Activated T-cell treated with anti-CD3 and anti-CD28 coated beads, Interleukin-2, amount 50 U/mL, for 24 hours (primary cell): ENCODE results near the gene KDELR3.
"Not testable (repeated sequence)": the region's sequence is repeated elsewhere in the genome, so short reads cannot be mapped to it uniquely, and the experiment has no call there.

Source experiments
- DNase-seq: peaks from one replicate; pipeline ENCODE4 v3.0.0-alpha.2; 2020
- H3K27ac Mint-ChIP-seq: 2 replicates; pipeline ENCODE4 v1.8.0; 2020; ENCODE audit warnings: mild to moderate bottlenecking, mixed read lengths
- H3K27me3 Mint-ChIP-seq: 2 replicates; pipeline ENCODE4 v1.8.0; 2020; ENCODE audit warnings: mixed read lengths
- H3K36me3 Mint-ChIP-seq: 2 replicates; pipeline ENCODE4 v1.8.0; 2020; ENCODE audit warnings: low read depth, mixed read lengths
- H3K4me1 Mint-ChIP-seq: 2 replicates; pipeline ENCODE4 v1.8.0; 2020; ENCODE audit warnings: low read depth, mixed read lengths
- H3K4me3 Mint-ChIP-seq: 2 replicates; pipeline ENCODE4 v1.8.0; 2020; ENCODE audit warnings: mild to moderate bottlenecking, moderate library complexity, mixed read lengths
- H3K9me3 Mint-ChIP-seq: 2 replicates; pipeline ENCODE4 v1.8.0; 2020; ENCODE audit warnings: mixed read lengths

Gene KDELR3

DNA sequence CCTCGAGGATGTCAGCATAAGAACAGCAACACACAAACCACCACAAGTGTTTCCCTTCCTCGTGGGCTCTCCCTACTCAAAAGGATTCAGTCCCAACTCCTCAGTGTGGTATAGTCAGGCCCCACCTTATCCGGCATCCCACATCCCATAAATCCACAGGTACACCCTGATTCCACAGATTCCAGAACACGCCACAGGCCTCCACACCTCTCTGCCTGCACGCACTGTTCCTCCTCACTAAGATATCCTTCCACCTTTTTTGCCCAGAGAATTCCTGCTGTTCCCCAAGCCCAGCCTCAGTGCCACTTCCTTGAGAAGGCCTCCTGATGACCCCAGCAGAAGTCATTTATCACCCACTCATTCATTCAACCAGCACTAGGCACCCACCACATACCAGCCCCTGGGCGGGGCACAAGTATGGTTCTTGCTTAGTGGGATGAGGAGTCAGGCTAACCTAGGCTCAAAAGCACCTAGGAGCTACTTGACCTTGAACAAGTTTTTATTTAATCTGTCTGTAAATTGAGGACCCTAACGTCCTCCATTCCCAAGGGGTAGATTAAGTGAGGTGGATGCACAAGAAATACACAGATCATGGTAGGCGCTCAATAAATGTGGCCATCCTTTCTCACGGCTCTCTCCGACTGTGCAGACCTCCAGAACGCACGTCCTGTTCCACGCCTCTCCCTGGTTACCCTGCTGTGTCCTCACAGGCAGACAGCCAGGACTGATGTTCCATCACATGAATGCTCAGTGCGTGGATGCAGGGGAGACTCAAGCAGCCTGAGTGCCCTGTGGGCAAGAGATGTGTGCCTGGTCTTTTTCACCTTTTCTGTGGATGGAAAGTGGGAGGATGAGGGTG lies 10.8 kb upstream of the KDELR3 start:
- no peak overlapping the region for H3K27ac Mint-ChIP-seq
- H3K4me3 Mint-ChIP-seq, result peak overlapping the region; percentile 63
- no peaks in the 10 kb centered on the region for H3K36me3 Mint-ChIP-seq
- no peak for DNase-seq
- H3K4me1 Mint-ChIP-seq, result peaks cover 16% of the 10 kb centered on the region
- peaks cover 82% of the 10 kb centered on the region for H3K27me3 Mint-ChIP-seq
- H3K9me3 Mint-ChIP-seq, result no peaks in the 10 kb centered on the region

DNA sequence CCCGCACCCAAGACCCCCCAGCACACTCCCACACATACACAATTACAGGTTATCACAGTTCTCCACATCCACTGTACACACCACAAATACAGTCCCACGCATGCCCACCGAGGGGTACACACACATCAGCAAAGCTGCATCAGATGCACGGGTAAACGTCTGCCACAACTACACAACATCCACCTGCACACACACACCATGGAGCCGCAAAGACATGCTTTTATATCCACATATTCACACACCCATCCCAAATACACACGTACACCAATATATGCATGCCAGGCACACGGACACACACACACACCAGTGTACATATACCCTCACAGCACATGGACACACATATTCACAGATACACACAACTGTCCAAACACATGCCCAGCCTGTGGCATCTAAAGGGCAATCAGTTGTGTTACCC lies 7.5 kb upstream of the KDELR3 start:
- peaks cover 13% of the 10 kb centered on the region for H3K4me1 Mint-ChIP-seq
- H3K4me3 Mint-ChIP-seq, result no peak overlapping the region
- DNase-seq, result no peak
- H3K27me3 Mint-ChIP-seq, result peaks cover 86% of the 10 kb centered on the region
- no peaks in the 10 kb centered on the region for H3K9me3 Mint-ChIP-seq
- H3K27ac Mint-ChIP-seq, result no peak overlapping the region
- no peaks in the 10 kb centered on the region for H3K36me3 Mint-ChIP-seq

DNA sequence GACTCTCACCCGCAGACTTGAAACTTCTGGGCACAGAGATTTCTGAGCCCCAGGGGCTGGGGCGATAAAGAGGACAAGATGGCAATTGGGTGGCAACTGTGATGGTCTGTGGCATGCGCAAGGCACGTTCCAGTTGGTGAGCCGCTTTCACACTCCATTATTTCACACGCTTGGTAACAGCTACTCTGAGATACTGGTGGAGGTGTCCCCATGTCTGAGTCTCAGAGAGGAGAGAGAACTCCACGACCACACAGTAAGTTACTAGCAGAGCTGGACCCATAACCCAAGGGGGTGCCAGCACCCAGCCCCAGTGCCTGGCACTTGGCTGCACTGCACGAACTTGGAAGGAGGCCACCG lies 6.9 kb upstream of the KDELR3 start:
- peaks cover 91% of the 10 kb centered on the region for H3K27me3 Mint-ChIP-seq
- H3K4me1 Mint-ChIP-seq, result peaks cover 13% of the 10 kb centered on the region
- no peaks in the 10 kb centered on the region for H3K36me3 Mint-ChIP-seq
- H3K4me3 Mint-ChIP-seq, result no peak overlapping the region
- H3K27ac Mint-ChIP-seq, result no peak overlapping the region
- DNase-seq, result no peak
- no peaks in the 10 kb centered on the region for H3K9me3 Mint-ChIP-seq

DNA sequence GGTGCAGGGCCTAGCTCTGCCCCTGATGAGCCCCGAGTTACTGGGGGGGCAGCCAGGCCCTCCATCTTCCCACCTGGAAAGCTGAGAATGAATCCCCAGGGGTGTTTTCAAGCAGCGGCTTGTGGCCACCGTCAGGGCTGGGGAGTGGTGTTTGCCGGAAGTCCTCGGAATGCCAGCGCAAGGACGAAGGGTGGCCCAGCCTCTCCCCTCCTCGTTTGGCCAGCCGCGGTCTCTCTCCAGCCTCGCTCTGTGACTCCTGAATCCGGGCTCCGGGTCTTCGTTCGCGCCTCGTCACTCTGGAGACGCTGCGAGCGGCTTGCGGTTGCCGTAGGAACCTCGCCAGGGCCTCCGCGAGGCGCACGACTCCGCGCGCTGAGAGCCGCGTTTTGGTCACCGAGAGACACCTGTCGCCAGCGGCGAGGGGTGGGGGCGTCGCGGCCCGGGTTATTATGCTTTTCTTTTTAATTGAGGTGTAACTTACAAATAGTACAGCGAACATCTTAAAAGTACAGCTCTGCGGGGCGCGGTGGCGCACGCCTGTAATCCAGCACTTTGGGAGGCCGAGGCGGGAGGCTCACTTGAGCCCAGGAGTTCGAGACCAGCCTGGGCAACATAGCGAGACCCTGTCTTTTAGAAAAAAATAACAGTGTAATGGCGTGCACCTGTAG lies 6.3 kb upstream of the KDELR3 start:
- no peak overlapping the region for H3K27ac Mint-ChIP-seq
- peak; percentile 68 for DNase-seq
- no peaks in the 10 kb centered on the region for H3K36me3 Mint-ChIP-seq
- H3K4me1 Mint-ChIP-seq, result peaks cover 9% of the 10 kb centered on the region
- H3K27me3 Mint-ChIP-seq, result peaks cover 91% of the 10 kb centered on the region
- no peaks in the 10 kb centered on the region for H3K9me3 Mint-ChIP-seq
- peak overlapping the region; percentile 20 for H3K4me3 Mint-ChIP-seq

DNA sequence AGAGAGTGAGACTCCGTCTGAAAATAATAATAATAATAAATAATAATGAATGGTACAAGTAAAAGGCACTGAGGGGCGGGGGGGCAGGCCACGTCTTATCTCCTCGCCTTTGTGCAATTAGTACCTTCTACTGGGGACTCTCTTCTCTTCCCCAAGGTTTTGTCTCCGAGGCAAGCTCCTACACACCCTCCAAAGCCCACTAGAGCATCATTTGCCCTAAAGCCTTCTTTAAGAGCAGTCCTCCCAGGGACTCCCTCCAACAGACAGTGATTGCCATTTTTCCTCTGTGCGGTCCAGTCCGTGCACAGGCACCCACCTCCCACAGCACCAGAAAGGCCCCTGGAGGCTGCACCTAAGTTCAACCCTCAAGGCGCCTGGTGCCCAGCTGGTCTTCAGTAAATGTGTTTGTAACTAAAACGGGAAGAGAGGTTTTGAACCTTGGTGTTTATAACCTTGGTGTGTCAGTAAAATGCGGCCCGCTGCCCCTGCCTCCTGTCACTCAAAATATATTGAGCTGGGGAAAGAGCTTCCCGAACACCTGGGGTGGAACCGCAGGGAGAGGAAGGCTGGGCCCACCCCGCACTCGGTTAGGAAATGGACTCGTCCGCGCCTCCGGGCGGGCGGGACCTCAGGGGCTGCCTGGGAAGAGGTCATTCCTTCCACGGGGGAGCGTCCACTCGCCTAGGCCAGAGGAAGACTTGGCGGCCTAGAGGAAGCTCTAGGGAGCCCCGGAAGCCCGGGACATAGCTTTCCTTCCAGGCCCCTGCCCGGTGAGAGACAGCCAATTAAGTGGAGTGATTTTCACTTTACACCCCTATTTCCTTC lies 4.7 kb upstream of the KDELR3 start:
- H3K4me3 Mint-ChIP-seq, result no peak overlapping the region
- peaks cover 16% of the 10 kb centered on the region for H3K4me1 Mint-ChIP-seq
- no peaks in the 10 kb centered on the region for H3K9me3 Mint-ChIP-seq
- peaks cover 86% of the 10 kb centered on the region for H3K27me3 Mint-ChIP-seq
- no peak for DNase-seq
- H3K27ac Mint-ChIP-seq, result no peak overlapping the region
- H3K36me3 Mint-ChIP-seq, result no peaks in the 10 kb centered on the region

DNA sequence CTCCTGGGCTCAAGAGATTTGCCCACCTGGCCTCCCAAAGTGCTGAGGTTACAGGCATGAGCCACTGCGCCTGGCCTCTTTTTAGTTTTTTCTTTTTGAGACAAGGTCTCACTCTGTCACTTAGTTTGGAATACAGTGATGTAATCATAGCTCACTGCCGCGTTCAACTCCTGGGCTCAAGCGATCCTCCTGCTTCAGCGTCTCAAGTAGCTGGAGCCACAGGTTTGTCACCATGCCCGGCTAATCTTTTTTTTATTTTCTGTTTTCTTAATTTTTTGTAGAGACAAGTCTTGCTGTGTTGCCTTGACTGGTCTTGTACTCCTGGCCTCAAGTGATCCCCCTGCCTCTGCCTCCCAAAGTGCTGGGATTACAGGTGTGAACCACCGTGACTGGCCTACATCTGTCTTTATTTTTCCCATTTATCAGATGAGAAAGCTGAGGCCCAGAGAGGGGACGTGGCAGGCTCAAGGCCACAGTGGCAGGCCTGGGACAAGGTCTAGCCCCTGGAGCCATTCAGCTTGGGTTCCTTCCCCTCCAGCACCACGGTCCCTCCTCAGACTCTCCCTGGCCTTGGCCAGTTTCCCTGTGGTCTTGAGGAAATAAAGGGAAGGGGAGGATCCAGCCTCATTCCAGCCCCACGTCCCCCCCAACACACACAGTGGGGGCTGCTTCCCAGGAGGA lies 2.8 kb upstream of the KDELR3 start:
- H3K9me3 Mint-ChIP-seq, result no peaks in the 10 kb centered on the region
- H3K4me1 Mint-ChIP-seq, result peaks cover 18% of the 10 kb centered on the region
- peaks cover 77% of the 10 kb centered on the region for H3K27me3 Mint-ChIP-seq
- no peak for DNase-seq
- no peak overlapping the region for H3K27ac Mint-ChIP-seq
- no peak overlapping the region for H3K4me3 Mint-ChIP-seq
- no peaks in the 10 kb centered on the region for H3K36me3 Mint-ChIP-seq

DNA sequence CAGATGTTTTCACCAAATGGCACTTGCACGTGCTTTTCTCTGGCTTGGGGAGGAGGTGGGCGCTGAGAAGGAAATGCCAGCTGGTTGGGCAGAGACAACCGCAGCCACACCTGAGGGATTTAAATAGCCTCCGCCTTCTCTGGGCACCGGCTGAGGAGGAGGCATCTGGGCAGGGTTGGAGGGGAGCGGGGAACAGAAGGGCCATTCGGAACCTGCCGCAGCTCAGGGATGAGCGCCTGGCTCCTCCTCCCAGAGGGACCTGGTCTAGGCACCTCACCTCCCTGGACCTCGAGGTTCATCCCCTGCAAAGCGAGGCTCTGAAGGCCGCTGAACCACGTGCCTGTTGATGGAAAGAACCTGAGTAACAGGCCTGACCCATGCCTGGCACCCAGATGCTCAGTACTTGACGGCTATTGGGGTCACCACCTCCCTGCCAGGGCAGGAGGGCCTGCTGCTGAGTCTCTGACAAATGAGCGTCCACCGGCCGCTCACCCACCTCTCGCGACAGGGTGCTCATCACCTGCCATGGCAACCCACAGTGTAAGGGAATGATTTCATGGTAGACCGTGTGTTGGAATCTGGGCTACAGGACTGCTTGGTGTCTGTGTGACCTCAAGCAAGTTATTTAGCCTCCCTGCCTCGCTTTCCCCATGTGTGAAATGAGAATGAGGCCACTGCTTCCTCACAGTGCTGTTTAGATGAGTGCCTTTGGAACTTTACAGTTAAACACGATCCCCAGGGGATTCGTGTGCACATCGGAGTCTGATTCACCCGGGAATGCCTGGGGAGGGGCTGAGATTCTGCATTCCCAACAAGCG lies 2.0 kb upstream of the KDELR3 start:
- Mint-ChIP-seq H3K27me3 (peaks cover 69% of the 10 kb centered on the region), H3K27ac (no peak overlapping the region), H3K4me3 (no peak overlapping the region), H3K36me3 (no peaks in the 10 kb centered on the region), H3K9me3 (no peaks in the 10 kb centered on the region), H3K4me1 (peaks cover 18% of the 10 kb centered on the region)
- DNase-seq, result no peak

DNA sequence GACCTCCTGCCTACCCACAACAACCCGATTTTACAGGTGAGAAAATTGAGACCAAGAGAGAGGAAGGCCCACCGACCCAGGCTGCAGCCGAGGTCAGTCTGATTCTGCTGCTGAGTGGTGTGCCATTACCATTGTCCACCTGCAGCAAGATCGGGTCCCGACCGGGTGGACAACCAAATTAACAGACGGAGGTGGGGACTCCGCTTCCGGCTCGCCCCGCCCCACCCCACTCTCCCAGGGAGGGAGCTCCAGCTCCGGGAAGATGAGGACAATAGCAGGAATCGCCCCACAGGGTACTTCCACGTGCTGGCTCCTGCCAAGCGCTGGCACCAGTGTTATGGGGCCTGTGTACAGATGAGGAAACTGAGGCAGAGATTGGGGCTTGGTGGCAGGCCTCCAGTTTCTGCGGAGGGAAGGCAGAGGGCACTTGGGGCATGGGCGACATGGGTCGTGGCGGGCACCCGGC lies 425 bp upstream of the KDELR3 start:
- H3K27ac Mint-ChIP-seq, result peak overlapping the region; percentile 22
- peaks cover 10% of the 10 kb centered on the region for H3K4me1 Mint-ChIP-seq
- H3K9me3 Mint-ChIP-seq, result no peaks in the 10 kb centered on the region
- no peaks in the 10 kb centered on the region for H3K36me3 Mint-ChIP-seq
- H3K4me3 Mint-ChIP-seq, result peak overlapping the region; percentile 60
- DNase-seq, result no peak
- peaks cover 53% of the 10 kb centered on the region for H3K27me3 Mint-ChIP-seq

DNA sequence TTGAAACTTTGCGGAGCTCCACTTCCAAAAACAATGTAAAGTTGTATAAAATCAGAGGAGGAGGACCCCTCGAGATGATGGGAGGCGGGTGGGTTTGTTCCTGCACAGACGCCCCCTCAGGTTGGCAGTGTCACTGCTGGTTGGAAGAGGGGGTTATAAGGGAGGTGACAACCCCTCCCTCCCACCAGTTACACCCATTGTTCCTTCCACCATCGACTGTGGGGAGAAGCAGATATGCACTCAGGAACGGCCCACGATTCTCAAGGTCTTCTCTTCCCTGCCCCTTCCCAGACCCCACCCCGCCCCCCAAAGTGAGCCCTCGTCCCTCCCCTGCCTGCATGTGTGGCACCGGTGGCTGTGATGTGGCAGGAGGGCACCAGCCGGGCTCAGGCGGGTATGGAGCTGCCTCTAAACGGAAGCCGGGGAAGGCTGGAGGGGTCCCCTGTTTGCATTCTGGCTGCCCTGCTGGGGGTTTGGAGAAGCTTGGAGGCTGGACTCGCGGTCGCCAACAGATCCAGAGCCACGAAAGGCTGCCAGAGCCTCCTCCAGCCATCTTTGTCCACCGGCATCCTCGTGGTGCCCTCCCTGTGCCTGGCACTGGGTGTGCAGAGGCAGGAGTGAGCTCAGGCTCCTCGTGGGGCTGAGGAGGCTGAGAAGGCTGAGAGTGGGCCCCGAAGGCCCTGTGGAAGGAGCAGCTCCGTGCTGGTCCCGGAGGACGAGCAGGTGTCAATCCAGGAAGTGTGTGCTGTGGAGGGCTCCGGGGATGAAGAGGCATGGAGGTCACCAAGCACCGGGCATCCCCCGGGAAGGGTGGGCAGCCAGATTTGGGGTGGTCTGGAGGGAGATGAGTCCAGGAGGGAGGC lies 778 bp downstream of the KDELR3 start:
- Mint-ChIP-seq H3K27me3 (peaks cover 43% of the 10 kb centered on the region), H3K4me1 (peaks cover 10% of the 10 kb centered on the region), H3K36me3 (no peaks in the 10 kb centered on the region), H3K4me3 (no peak overlapping the region), H3K9me3 (no peaks in the 10 kb centered on the region), H3K27ac (no peak overlapping the region)
- no peak for DNase-seq

DNA sequence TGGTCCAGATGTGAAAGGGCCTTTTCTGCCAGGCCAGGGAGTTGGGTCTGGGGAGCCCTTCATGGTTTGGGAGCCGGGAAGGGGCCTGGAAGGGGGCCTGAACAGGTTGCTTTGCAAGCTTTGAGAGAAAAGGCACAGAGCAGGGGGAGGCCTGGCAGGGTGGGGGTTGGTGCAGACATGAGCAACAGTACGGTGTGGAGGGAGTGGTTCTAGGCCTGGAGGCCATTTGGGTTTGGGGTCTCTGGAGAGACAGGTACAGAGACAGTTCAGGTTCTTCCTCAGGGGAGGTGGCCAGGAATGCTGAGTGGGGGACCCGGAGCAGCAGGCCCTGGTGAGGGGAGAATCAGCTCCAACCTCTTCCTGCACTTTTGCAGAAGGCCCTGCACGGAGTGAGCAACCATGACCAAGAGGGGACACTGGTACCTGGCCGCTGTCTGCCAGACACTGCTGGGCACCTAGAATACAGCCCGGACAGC lies 1.4 kb downstream of the KDELR3 start:
- H3K27me3 Mint-ChIP-seq, result peaks cover 36% of the 10 kb centered on the region
- H3K27ac Mint-ChIP-seq, result no peak overlapping the region
- H3K36me3 Mint-ChIP-seq, result no peaks in the 10 kb centered on the region

DNA sequence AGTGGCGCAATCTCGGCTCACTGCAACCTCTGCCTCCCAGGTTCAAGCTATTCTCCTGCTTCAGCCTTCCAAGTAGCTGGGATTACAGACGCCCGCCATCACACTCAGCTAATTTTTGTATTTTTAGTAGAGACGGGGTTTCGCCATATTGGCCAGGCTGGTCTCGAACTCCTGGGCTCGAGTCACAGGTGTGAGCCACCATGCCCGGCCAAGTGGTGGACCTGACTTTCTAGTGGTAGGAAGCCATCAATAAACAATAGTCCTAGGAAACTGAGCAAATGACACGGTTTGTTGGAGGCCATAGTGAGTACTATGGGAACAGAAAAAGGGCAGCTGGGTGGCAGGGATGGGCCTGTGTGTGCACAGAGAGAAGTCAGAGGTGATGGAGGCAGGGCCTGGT lies 2.3 kb downstream of the KDELR3 start:
- peaks cover 33% of the 10 kb centered on the region for H3K27me3 Mint-ChIP-seq
- not testable (repeated sequence) for H3K4me3 Mint-ChIP-seq, H3K9me3 Mint-ChIP-seq, H3K27ac Mint-ChIP-seq, H3K36me3 Mint-ChIP-seq, DNase-seq
- H3K4me1 Mint-ChIP-seq, result peaks cover 14% of the 10 kb centered on the region

More for the DNA sequence above, 1.4 kb downstream of the KDELR3 start:
- no peak for DNase-seq
- Mint-ChIP-seq H3K9me3 (no peaks in the 10 kb centered on the region), H3K4me1 (peaks cover 14% of the 10 kb centered on the region), H3K4me3 (no peak overlapping the region)

DNA sequence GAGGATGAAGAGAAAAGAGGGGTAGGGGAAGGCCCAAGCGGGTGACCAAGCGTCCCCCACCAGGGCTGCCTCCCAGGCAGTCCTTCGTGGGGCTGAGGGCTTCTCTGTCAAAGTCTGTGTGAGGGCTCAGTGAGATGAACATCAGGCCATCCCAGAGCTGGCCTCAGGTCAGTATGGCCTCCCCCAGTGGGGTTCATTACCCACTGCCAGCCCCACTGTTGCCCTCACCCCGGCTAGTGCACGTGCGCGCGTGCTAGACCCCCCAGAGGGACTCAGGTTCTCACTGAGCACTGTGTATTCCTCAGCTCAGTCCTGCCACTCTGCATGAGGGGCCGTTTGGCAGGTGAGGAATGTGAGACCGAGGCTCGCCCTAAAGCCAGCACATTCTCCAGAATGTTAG lies 3.3 kb downstream of the KDELR3 start:
- Mint-ChIP-seq H3K27me3 (peaks cover 22% of the 10 kb centered on the region), H3K27ac (no peak overlapping the region), H3K4me3 (no peak overlapping the region), H3K36me3 (no peaks in the 10 kb centered on the region), H3K4me1 (peaks cover 16% of the 10 kb centered on the region), H3K9me3 (no peaks in the 10 kb centered on the region)
- DNase-seq, result no peak
